Tibial artery (tissue), 4 donors: ENCODE data around the gene TUG1.

Experiments
- DNase-seq, 2 donors: peaks; one replicate each; pipeline ENCODE4 v3.0.0-alpha.2; 2019
- H3K27ac ChIP-seq, 2 donors: fragments of 200-600 bp; sonication (generic) in 1 of 2; 1 replicate in 1 of 2; 2 replicates in 1 of 2; pipeline ENCODE4 v1.5.1; 2018 to 2019; ENCODE audit warnings: mild to moderate bottlenecking in 1 of 2
- H3K27me3 ChIP-seq, 2 donors: fragments of 200-600 bp; sonication (generic) in 1 of 2; one replicate each; pipeline versions ENCODE4 v1.5.1 to v1.6.0; 2016 to 2019
- H3K36me3 ChIP-seq, 3 donors: fragments of 200-600 bp; sonication (generic) in 2 of 3; one replicate each; pipeline ENCODE4 v1.5.1; 2016 to 2019; ENCODE audit warnings: mild to moderate bottlenecking in 2 of 3
- H3K4me1 ChIP-seq, 4 donors: fragments of 200-600 bp; sonication (generic) in 2 of 4; 1 replicate in 3 of 4; 2 replicates in 1 of 4; pipeline ENCODE4 v1.5.1; 2016 to 2019
- H3K4me3 ChIP-seq, 2 donors: fragments of 200-600 bp; sonication (generic) in 1 of 2; 1 replicate in 1 of 2; 2 replicates in 1 of 2; pipeline ENCODE4 v1.5.1; 2018 to 2019; ENCODE audit warnings: mild to moderate bottlenecking in 2 of 2
- H3K9me3 ChIP-seq, 3 donors: fragments of 200-600 bp; sonication (generic) in 1 of 3; one replicate each; pipeline ENCODE4 v1.5.1; 2016 to 2019
- CTCF ChIP-seq, 2 experiments: fragments of 200-600 bp in 1 of 2; fragments of 450-650 bp in 1 of 2; IDR thresholded peaks; one replicate each; pipeline ENCODE4 v1.5.1; 2017 to 2019; ENCODE audit warnings: antibody characterized with exemption in 2 of 2, mild to moderate bottlenecking in 1 of 2, moderate library complexity in 1 of 2
- intact Hi-C: fragments of 100-400 bp; cut with DNase I; formaldehyde crosslinking; loops from one replicate; pipeline ENCODE4 v1.15.0; 2023; ENCODE audit warnings: low total_unique reads

Gene TUG1

GRCh38 chr22:30984317-30984716 is 15.3 kb downstream of the TUG1 start:
- Histone ChIP-seq H3K9me3 (peaks cover 6 to 79% (median 35%) of the 10 kb centered on the region in 3 donors), H3K27me3 (no peaks in the 10 kb centered on the region), H3K27ac (no peak overlapping the region), H3K4me3 (no peak overlapping the region), H3K4me1 (peaks cover 0 to 19% (median 10%) of the 10 kb centered on the region in 4 donors), H3K36me3 (peaks cover 0 to 4% (median 0%) of the 10 kb centered on the region in 3 donors)
- DNase-seq = no peak
- no peak for TF ChIP-seq CTCF (IDR thresholded peaks at IDR 0.05)
- intact Hi-C loops = no loop called here

GRCh38 chr22:30985561-30986208 is 16.6 kb downstream of the TUG1 start:
- H3K9me3 ChIP-seq = peaks cover 4 to 74% (median 24%) of the 10 kb centered on the region in 3 donors
- no peak for TF ChIP-seq CTCF (IDR thresholded peaks at IDR 0.05)
- no peaks in the 10 kb centered on the region for H3K27me3 ChIP-seq
- no peak for DNase-seq
- no peak overlapping the region for H3K4me3 ChIP-seq
- peaks cover 0 to 4% (median 0%) of the 10 kb centered on the region in 3 donors for H3K36me3 ChIP-seq
- no peak overlapping the region for H3K27ac ChIP-seq
- peaks cover 0 to 32% (median 15%) of the 10 kb centered on the region in 4 donors for H3K4me1 ChIP-seq
- intact Hi-C loops = no loop called here

DNA sequence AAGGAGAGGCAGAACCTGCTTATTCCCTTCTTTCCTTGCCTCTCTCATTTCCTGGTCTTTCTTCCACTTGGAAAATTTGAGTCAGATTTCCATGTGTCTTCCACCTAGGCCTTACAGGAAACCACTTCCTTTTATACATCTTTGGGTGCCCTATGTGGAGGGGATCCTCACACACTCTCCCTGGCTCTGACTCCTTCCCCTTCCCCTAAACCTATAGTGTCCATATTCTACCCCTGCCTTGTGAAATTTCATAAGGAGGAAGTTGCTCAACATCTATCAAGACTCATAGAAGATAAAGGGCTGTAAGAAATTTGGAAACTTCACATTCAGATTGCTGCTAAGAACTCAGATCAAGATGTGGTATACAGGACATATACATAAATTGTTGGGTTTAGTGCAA is 20.4 kb downstream of the TUG1 start:
- peaks cover 0 to 49% (median 4%) of the 10 kb centered on the region in 3 donors for H3K9me3 ChIP-seq

GRCh38 chr22:30990690-30991089 is 21.6 kb downstream of the TUG1 start:
- DNase-seq = no peak
- no peaks in the 10 kb centered on the region for H3K36me3 ChIP-seq
- no peak overlapping the region for H3K4me3 ChIP-seq
- peak overlapping the region; percentile 78 for H3K27ac ChIP-seq
- peaks cover 0 to 58% (median 29%) of the 10 kb centered on the region in 4 donors for H3K4me1 ChIP-seq
- H3K9me3 ChIP-seq = peaks cover 0 to 39% (median 4%) of the 10 kb centered on the region in 3 donors
- no peak for TF ChIP-seq CTCF (IDR thresholded peaks at IDR 0.05)
- no peaks in the 10 kb centered on the region for H3K27me3 ChIP-seq
- intact Hi-C loops = no loop called here

More for the DNA sequence above, 20.4 kb downstream of the TUG1 start:
- H3K4me3 ChIP-seq = no peak overlapping the region
- no peak for DNase-seq
- TF ChIP-seq CTCF (IDR thresholded peaks at IDR 0.05) = no peak
- H3K36me3 ChIP-seq = no peaks in the 10 kb centered on the region
- intact Hi-C loops = no loop called here
- H3K27ac ChIP-seq = peak overlapping the region; percentile 78
- peaks cover 0 to 58% (median 29%) of the 10 kb centered on the region in 4 donors for H3K4me1 ChIP-seq
- H3K27me3 ChIP-seq = no peaks in the 10 kb centered on the region

GRCh38 chr22:30992565-30992964 is 23.5 kb downstream of the TUG1 start:
- no peaks in the 10 kb centered on the region for H3K27me3 ChIP-seq
- no peak overlapping the region for H3K4me3 ChIP-seq
- no peak for DNase-seq
- peaks cover 0 to 76% (median 28%) of the 10 kb centered on the region in 4 donors for H3K4me1 ChIP-seq
- peak overlapping the region; percentile 78 for H3K27ac ChIP-seq
- peaks cover 0 to 27% (median 0%) of the 10 kb centered on the region in 3 donors for H3K9me3 ChIP-seq
- intact Hi-C loops = no loop called here
- TF ChIP-seq CTCF (IDR thresholded peaks at IDR 0.05) = no peak
- no peaks in the 10 kb centered on the region for H3K36me3 ChIP-seq
